ENCODE data around the gene SPATS2L. TPM values are rescaled to one million over a fixed set of nuclear protein-coding genes. Genes with fewer than 3 reads are reported as not detected.

The SPATS2L gene
- total and polyA plus RNA-seq, 2 experiments from 2014 or later, result 118 to 154 TPM

GRCh38 chr2:200450288-200450687, 143.8 kb downstream of the SPATS2L start:
- Mint-ChIP-seq H3K36me3 (ENCODE audit: low read depth) (peaks cover 49% of the 10 kb centered on the region), H3K4me3 (no peak overlapping the region), H3K27me3 (ENCODE audit: insufficient read depth, low read depth, poor library complexity) (peaks cover 7% of the 10 kb centered on the region), H3K27ac (no peak overlapping the region), H3K9me3 (no peaks in the 10 kb centered on the region), H3K4me1 (peaks cover 16% of the 10 kb centered on the region)
- H3K9me2 ChIP-seq (ENCODE audit: insufficient read depth), result no peaks in the 10 kb centered on the region
- peaks cover 7% of the 10 kb centered on the region for H3K4me1 ChIP-seq (ENCODE audit: insufficient read depth)
- H3K4me3 ChIP-seq, result no peak overlapping the region
- ATAC-seq (no peak), DNase-seq (ENCODE audit: low spot score) (no peak)
- 0 out of 2 replicates have a peak overlapping the region, but pooled peaks have one; percentile 32 for H3K27ac ChIP-seq (ENCODE audit: low read depth)
- H3K4me2 ChIP-seq, result no peak overlapping the region
- H3K27me3 ChIP-seq (ENCODE audit: insufficient read depth), result no peaks in the 10 kb centered on the region
- H3F3A ChIP-seq (replicated peaks; ENCODE audit: low read depth), result no peaks in the 10 kb centered on the region; the same call in 1 of the 2 replicates
- no peaks in the 10 kb centered on the region; the same call in none of the 2 replicates for H3K79me2 ChIP-seq (replicated peaks; ENCODE audit: insufficient read depth)
- peaks cover 6% of the 10 kb centered on the region; the same call in 1 of the 2 replicates for H4K20me1 ChIP-seq (replicated peaks; ENCODE audit: insufficient read depth)
- TF ChIP-seq, protein P1, sequence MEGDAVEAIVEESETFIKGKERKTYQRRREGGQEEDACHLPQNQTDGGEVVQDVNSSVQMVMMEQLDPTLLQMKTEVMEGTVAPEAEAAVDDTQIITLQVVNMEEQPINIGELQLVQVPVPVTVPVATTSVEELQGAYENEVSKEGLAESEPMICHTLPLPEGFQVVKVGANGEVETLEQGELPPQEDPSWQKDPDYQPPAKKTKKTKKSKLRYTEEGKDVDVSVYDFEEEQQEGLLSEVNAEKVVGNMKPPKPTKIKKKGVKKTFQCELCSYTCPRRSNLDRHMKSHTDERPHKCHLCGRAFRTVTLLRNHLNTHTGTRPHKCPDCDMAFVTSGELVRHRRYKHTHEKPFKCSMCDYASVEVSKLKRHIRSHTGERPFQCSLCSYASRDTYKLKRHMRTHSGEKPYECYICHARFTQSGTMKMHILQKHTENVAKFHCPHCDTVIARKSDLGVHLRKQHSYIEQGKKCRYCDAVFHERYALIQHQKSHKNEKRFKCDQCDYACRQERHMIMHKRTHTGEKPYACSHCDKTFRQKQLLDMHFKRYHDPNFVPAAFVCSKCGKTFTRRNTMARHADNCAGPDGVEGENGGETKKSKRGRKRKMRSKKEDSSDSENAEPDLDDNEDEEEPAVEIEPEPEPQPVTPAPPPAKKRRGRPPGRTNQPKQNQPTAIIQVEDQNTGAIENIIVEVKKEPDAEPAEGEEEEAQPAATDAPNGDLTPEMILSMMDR (conservative IDR thresholded peaks at IDR 0.05; ENCODE audit: low read depth in 2 of 2), result no peak
- TF ChIP-seq ZNF331 (CRISPR knock-in tag; IDR thresholded peaks at IDR 0.05; ENCODE audit: low read depth) (no peak), POLR2AphosphoS5 (IDR thresholded peaks at IDR 0.05; ENCODE audit: low read depth) (no peak; the same call in 1 of the 2 replicates), EZH2phosphoT487 (IDR thresholded peaks at IDR 0.05; ENCODE audit: unreplicated experiment) (no peak), NANOG (IDR thresholded peaks at IDR 0.05; ENCODE audit: borderline replicate concordance) (no peak), STAT1 (IDR thresholded peaks at IDR 0.05; ENCODE audit: unreplicated experiment) (no peak), REST (IDR thresholded peaks at IDR 0.05; ENCODE audit: unreplicated experiment) (no peak), ZNF462 (CRISPR knock-in tag; IDR thresholded peaks at IDR 0.05) (no peak), JUNB (IDR thresholded peaks at IDR 0.05; ENCODE audit: unreplicated experiment) (no peak), ZNF114 (CRISPR knock-in tag; IDR thresholded peaks at IDR 0.05) (no peak), CREB1 (CRISPR knock-in tag; IDR thresholded peaks at IDR 0.05; ENCODE audit: low read depth) (no peak), EZH2 (IDR thresholded peaks at IDR 0.05; ENCODE audit: low read depth, unreplicated experiment) (no peak)
- TF ChIP-seq, protein P2, sequence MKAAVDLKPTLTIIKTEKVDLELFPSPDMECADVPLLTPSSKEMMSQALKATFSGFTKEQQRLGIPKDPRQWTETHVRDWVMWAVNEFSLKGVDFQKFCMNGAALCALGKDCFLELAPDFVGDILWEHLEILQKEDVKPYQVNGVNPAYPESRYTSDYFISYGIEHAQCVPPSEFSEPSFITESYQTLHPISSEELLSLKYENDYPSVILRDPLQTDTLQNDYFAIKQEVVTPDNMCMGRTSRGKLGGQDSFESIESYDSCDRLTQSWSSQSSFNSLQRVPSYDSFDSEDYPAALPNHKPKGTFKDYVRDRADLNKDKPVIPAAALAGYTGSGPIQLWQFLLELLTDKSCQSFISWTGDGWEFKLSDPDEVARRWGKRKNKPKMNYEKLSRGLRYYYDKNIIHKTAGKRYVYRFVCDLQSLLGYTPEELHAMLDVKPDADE (IDR thresholded peaks at IDR 0.05), result no peak
- H3K36me3 ChIP-seq (ENCODE audit: insufficient read depth), result peaks cover 10% of the 10 kb centered on the region; the same call in 1 of the 2 replicates
- H2AFZ ChIP-seq, result no peak overlapping the region

All from GM23338 (cell line).